NCI-H524 treated with DMSO at 0.1 percent for 48 hours (cell line): ENCODE data around the gene BRD2.
A peak's percentile ranks its signal among the peaks of the same experiment; 100 is the strongest.

Experiments
- DNase-seq: peaks from one replicate; lab custom pipeline; 2025; lab: John Stamatoyannopoulos, UW

Gene BRD2

DNA sequence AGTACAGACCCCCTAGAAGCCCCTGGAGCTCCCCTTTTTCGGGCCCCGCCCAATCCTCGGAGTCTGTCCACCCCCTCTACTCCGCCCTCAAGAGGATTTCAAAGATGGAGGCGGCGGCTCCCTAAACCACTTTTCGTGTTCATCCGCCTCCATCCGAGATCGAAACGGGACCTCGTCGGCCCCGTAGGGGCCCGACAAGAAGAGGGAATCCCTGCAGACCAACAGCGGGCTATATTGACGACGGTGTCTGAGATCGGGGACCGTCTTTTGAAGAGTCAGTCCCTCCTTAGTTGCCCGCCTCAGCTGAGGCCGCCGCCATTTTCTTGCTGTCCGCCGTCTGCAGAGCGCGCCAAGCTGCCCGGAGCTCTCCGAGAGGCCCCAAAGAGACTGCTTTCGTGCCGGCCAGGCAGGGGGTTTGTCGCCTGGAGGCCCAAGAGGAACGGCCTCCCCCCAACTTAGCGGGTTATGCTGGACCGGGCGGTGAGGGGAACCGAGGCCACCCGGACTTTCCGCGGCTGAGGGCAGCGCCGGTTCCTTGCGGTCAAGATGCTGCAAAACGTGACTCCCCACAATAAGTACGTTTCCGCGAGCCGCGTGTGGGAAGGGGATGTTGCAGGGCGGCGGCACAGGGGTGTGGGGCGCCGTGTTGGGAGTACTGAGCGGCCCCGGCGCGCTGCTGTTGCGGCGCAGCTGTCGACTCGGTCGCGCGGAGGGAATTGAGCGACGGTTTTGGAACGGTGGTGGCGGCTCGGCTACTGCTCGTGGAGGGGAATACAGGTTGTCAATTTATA, 4.2 kb downstream of the BRD2 start:
- no peak for DNase-seq

DNA sequence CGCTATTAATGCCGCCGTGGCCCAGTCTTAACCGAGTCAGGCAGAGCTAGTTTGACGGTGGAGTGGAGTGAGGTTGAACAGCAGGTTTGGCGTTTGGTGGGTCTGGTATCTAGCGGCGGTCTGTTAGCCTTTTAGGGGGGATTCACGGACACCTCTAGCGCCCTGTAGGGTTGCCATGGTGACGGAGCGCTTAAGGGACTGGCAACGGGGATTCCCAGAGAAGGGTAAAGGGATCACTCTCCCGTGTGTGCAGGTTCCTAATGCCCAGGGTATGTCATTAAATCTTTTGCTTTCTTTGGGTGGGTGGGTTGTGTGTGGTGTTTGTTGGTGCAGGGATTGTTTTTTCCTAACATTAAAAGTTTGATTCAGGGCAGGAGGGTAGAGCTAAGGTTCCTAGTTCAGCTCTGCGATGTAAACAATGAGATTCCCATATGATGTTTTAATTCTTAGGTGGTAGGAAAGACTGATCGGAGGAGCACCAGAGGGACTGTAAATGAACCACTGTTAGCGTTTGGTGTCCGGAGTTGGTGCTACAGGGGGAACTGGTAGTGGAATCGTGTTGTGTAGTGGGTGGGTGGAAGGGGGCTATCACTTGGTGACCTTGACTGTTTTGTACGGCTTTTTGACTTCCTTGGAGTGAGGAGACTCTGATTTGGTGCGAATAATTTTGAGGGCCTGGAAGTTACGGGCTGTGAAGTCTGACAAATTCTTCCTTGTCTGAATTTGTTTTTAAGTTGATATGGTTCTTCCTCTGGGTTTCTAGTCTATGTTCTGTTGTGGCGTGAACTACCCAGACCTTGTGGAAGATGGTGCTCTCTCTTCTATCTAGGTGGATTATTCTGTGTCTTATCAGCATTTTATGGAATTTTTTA, 5.0 kb downstream of the BRD2 start:
- DNase-seq, result no peak

DNA sequence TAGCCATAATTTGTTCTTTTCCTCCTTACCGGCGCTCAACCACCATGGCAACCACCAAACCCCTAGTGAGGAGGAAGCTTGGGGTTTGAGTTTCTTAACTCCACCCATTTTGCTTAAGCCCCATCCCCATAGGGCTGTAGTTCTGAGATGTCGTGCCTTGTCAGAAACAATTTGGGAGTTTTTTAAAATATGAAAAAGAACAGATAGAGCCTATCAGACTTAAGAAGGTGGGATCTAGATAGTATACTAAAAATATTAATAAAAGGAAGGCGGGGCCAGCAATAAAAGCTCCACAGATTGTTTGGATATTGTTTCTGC, 5.6 kb downstream of the BRD2 start:
- DNase-seq, result no peak

DNA sequence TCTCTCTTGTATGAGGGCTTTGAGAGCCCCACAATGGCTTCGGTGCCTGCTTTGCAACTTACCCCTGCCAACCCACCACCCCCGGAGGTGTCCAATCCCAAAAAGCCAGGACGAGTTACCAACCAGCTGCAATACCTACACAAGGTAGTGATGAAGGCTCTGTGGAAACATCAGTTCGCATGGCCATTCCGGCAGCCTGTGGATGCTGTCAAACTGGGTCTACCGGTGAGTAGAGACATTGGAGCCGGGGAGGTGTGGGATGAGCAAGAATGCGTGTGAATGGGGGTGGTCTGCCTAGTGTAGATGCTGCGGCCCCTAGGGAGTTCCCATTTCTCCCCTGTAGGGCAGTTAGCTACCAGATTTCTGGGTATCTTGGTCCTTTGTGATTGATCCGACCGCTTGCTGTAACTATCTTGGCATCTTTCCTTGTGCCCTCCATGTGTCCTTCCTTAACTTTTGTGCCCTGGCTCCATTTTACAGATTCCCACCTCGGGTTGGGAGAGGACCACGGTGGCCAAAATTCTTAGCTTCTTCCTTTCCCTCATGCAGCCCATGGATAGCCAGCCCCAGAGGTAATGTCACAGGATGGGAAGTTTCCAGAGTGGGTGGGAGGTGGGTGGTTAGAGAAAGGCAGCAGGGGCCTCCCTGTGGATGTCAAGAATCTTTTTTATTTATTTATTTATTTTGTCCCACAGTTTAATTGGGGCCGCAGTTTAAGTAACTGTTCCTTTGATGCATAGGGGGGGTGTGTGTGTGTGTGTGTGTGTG, 6.3 kb downstream of the BRD2 start:
- no peak for DNase-seq

DNA sequence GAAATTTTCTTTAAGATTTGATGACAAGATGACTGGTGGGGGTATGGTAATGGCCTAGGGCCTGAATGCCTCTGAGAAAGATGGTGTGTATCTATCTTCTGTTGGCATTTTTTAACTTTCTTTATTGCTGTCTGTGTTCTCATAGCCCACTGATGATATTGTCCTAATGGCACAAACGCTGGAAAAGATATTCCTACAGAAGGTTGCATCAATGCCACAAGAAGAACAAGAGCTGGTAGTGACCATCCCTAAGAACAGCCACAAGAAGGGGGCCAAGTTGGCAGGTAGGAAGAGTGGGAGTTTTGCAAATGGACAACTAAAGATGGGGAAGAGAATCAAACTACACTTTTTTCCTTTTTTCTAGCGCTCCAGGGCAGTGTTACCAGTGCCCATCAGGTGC, 7.5 kb downstream of the BRD2 start:
- no peak for DNase-seq

DNA sequence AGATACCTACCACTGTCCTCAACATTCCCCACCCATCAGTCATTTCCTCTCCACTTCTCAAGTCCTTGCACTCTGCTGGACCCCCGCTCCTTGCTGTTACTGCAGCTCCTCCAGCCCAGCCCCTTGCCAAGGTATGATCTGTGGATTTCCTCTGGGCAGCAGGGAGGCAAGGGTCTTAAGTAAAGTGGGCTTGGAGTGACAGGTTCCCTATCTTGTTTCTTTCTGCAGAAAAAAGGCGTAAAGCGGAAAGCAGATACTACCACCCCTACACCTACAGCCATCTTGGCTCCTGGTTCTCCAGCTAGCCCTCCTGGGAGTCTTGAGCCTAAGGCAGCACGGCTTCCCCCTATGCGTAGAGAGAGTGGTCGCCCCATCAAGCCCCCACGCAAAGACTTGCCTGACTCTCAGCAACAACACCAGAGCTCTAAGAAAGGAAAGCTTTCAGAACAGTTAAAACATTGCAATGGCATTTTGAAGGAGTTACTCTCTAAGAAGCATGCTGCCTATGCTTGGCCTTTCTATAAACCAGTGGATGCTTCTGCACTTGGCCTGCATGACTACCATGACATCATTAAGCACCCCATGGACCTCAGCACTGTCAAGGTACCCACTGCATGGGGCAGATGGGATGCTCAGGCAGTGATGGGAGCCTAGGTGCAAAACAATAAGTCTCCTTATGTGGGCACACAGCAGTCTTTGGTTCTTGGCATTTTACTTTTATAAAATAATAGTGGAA, 8.1 kb downstream of the BRD2 start:
- no peak for DNase-seq

DNA sequence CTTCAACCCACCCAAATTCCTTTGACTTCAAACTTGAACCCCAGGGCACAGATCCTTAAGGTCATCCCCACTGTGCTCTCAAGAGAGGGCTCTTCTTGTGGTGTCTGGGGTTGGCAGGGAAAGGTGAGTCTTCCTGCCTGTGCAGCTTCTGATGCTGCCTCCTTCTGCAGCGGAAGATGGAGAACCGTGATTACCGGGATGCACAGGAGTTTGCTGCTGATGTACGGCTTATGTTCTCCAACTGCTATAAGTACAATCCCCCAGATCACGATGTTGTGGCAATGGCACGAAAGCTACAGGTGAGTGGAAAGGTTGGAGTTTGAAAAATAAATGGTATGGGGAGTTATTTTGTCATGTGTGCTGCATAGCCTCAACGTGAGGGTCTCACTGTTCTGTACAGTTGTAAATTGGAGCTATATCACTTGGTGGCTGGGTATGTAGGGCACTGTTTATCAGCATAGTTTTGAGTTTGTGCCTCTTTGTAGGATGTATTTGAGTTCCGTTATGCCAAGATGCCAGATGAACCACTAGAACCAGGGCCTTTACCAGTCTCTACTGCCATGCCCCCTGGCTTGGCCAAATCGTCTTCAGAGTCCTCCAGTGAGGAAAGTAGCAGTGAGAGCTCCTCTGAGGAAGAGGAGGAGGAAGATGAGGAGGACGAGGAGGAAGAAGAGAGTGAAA, 9.0 kb downstream of the BRD2 start:
- no peak for DNase-seq

DNA sequence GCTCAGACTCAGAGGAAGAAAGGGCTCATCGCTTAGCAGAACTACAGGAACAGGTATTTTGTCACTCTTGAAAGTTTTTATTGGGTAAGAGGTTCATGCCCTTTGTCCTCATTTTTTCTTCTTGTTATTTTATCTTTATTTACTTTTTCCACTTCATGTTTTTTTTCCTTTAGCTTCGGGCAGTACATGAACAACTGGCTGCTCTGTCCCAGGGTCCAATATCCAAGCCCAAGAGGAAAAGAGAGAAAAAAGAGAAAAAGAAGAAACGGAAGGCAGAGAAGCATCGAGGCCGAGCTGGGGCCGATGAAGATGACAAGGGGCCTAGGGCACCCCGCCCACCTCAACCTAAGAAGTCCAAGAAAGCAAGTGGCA, 9.5 kb downstream of the BRD2 start:
- DNase-seq, result no peak

DNA sequence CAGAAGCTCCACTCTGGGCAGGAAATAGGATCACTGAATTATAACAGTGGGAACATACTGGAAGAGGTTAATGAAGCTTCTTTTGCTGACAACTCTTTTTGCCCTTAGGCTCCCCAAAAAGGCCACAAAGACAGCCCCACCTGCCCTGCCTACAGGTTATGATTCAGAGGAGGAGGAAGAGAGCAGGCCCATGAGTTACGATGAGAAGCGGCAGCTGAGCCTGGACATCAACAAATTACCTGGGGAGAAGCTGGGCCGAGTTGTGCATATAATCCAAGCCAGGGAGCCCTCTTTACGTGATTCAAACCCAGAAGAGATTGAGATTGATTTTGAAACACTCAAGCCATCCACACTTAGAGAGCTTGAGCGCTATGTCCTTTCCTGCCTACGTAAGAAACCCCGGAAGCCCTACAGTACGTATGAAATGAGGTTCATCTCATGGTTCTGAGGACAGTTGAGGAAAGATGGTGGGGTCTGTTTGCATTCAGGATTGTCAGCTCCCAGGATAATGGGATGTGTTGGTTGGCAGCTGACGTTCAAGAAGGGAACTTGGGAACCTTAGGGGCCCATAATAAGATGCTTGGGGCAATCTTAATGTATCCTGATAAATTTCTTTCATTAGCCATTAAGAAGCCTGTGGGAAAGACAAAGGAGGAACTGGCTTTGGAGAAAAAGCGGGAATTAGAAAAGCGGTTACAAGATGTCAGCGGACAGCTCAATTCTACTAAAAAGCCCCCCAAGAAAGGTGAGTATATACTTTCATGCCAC, 11.5 kb downstream of the BRD2 start:
- DNase-seq, result no peak

DNA sequence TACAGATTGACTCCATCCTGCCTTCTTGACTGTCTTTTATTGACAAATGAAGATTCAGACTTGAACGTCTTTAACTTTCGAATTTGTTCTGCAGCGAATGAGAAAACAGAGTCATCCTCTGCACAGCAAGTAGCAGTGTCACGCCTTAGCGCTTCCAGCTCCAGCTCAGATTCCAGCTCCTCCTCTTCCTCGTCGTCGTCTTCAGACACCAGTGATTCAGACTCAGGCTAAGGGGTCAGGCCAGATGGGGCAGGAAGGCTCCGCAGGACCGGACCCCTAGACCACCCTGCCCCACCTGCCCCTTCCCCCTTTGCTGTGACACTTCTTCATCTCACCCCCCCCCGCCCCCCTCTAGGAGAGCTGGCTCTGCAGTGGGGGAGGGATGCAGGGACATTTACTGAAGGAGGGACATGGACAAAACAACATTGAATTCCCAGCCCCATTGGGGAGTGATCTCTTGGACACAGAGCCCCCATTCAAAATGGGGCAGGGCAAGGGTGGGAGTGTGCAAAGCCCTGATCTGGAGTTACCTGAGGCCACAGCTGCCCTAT, 12.2 kb downstream of the BRD2 start:
- no peak for DNase-seq

DNA sequence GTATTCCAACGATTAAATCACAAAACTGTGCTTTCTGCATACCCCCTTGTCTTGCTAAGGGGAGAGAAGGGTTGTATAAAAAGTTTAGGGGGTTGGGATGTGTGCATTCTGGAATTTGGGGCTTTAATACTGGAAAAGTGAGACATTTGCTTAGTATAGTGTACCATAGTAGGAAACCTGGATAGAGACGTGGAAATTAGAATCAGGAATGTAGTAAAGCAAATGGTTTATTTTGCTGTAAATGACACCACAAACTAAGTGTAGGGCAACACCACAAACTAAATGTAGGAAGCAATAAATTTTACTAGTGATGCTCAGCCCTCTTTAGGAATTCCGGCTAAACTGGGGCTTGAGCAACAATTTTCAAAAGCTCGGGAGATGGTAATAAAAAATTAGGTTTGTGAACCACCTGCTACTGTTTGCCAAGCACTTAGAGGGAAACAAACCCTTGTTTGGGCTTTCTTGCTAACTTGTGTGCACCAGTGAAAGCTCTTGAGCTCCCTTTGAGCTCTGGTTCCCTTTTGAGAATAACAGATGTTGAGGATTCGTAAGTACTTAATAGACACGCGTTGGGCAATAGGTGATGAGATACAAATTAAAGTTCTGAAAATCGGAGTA, 13.8 kb downstream of the BRD2 start:
- peak; percentile 48 for DNase-seq

DNA sequence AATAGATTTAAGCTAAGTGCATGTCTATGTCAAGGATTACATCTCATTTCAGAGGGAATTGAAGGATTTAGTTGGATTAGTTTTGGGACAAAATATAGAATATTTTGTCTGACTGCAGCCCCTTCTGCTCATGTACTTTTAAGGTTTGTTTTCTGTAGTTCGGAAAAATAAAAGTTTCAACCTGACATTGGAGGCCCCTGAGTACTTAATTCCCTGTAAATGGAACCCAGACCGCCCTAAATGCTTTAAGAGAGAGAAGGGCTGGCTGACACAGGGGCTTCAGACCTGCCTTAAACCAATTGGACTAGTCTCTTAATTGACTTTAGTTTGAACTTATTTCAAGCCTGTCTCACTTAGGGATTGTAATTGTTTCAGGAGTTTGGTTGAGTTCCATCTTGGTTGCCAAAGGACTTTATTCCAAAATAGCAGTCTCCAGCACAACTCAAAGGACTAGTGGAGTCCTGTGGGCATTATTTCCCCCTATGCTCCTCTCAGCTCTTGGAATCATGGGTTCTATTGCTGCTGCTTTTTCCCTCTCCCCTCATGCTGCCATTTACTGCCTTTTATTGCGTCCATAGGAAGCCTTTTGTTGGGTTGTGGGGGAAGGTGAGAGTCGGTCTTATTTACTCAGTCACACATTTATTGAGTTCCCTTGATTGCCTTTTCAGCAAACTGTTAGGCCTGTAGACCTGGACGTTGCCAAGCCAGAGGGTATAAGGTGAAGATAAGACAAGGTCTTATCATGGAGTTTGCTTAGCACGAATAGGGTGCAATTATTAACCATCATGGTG, 14.5 kb downstream of the BRD2 start:
- no peak for DNase-seq

DNA sequence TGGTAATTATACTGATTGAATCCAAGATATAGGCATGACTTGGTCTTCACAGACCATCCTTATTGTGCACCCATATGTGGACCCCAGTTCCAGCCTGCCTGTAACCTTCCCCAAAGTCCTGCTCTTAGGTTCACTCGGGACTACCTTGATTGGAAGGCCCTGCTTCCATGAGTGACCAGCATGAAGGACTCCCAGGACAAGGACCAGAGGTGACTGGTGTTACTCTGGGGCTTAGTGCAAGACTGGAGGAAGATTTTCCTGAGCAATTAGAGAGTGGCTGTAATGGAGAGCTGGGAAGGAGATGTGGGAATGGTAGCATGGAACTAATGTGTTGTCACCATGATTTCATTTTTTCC, 15.1 kb downstream of the BRD2 start:
- no peak for DNase-seq

DNA sequence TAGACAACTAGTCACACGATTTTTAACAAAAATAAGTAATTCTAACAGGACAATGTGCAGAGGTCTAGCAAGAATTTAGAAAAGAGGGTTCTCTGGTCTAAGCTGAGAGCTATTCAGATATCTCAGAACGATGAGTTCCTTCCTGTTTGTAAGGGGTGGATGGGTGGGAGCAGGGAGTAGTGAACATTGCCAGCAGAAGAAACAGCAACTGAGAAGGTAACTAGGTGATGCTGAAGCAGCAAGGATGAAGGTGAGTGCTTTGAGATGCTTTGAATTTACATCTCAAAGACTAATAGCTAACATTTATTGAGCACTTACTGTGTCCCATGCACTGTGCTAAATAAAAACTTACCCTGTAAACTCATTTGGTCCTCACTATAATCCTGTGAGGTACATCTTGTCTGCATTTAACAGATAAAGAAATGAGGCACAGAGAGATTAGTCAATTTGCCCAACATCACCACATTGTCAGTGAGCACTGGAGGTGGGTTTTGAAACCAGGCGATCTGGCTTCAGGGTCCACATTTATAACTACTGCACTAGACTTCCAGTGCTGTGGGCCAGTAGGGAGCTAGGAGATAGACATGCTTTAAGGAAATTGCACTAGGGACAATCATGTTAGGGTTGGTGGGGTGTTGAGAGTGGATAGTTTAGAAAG, 15.7 kb downstream of the BRD2 start:
- DNase-seq, result no peak

DNA sequence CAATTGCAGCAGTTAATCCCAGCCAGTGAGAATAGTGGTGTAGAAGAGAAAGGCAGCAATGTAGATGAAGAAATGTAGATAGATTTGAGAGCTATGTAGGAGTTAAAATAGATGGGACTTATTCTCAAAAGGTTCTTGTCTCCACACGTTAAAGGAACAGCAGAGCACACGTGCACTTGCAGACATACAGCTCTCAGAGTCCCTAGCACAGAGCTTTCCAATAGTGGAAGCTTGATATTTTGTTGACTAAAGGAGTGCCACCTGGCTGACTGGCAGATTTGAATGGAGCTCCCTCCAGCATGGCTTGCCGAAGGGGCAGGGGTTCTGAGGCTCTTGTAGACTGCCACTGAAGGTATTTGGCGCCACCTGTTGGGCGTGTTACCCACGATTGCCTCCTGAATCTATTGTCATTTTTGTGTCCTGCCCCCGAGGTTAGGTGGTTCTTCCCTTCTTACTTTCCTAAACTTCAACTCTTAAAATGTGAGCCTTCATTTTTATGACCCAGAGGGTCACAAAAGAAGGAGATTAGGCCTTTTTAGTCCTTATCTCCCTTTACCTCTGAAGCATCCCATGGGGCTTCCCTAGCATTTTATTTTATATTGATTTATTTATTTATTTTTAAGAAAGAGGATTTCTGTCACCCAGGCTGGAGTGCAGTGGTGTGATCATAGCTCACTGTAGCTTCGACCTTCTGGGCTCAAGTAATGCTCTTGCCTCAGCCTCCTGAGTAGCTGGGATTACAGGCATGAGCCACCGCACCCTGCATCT, 16.4 kb downstream of the BRD2 start:
- DNase-seq, result peak; percentile 71

DNA sequence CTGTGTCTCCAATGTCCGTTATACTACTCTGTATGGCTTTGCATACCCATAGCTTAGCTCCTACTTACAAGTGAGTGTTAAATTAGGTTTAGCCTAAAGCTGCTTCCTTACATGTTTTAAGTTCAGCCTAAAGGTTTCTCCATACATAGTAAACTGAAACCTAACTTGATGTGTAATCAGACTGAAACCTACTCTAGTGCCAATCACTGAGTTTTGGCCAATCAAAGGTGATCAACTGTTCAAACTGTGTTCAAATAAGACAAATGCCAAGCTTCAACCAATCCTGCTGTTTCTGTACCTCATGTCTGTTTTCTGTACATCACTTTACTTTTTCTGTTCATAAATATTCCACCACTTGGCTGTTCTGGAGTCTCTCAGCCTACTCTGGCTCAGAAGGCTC, 21.0 kb downstream of the BRD2 start:
- no peak for DNase-seq

DNA sequence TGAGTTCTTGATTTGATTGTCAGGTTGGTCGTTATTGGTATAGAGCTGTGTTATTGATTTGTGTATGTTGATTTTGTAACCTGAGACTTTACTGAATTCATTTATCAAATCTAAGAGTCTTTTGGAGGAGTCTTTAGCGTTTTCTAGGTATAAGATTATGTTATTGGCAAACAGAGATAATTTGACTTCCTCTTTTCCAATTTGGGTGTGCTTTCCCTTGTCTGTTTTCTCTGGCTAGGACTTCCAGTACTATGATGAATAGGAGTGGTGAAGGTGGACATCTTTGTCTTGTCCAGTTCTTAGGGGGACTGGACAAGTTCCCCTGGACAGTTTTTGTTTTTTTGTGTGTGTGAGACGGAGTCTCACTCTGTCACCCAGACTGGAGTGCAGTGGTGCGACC, 23.6 kb downstream of the BRD2 start:
- no peak for DNase-seq

DNA sequence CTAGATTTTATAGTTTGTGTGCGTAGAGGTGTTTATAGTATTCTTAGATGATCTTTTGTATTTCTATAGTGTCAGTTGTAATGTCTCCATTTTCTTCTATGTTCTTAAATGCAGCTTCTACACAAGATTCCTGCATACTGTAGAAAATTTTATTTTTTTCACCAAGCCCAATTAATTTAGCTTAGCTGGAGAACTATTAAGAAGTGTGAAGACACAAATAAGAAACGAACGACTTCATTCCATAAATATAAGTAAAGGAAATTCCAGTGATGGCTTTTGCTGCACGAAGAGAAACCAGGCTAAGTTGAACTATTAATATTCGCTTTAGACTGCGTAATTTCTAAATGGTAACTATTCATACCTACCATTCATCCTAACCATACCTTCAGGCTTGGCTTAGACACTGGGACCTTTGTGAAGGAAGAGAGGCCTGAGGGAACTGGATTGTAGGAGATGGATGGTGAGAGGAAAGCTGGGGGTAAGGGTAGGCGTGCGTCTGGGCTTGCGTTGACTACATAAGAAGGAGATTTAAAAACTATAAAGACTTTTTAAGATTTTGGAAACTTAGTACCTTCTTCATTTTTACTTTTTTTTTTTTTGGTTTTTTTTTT, 25.1 kb downstream of the BRD2 start:
- no peak for DNase-seq
